SK-N-MC (cell line): Measurements from ENCODE around the gene PEX5L.

Source experiments
- DNase-seq: peaks from one replicate; pipeline ENCODE4 v3.0.0-alpha.2; 2011; ENCODE audit warnings: low read depth, low spot score
- H3K27ac ChIP-seq: fragments of 200-600 bp; sonication (generic); 2 replicates; pipeline ENCODE4 v1.5.1; 2016; ENCODE audit warnings: mixed run types
- H3K36me3 ChIP-seq: fragments of 200-600 bp; sonication (generic); 2 replicates; pipeline ENCODE4 v1.6.1; 2017; ENCODE audit warnings: antibody characterized with exemption, low read length, mixed read lengths; ENCODE audit not compliant: insufficient read depth
- H3K4me3 ChIP-seq: fragments of 200-600 bp; sonication (generic); 2 replicates; pipeline ENCODE4 v1.5.1; 2016
- H3K9ac ChIP-seq: fragments of 200-600 bp; sonication (generic); 2 replicates; pipeline ENCODE4 v1.8.0; 2017; ENCODE audit warnings: mixed run types, mixed read lengths; ENCODE audit not compliant: insufficient read length
- H3K9me3 ChIP-seq: fragments of 200-600 bp; sonication (generic); 2 replicates; pipeline ENCODE4 v1.6.1; 2017; ENCODE audit warnings: low read depth, mild to moderate bottlenecking, antibody characterized with exemption, low read length, moderate library complexity, mixed read lengths
- EZH2 ChIP-seq: fragments of 200-600 bp; sonication (generic); IDR thresholded peaks from one replicate; pipeline ENCODE4 v1.6.1; 2017; ENCODE audit warnings: antibody characterized with exemption
- FOXP2 ChIP-seq: optimal IDR thresholded peaks from 2 replicates; pipeline ENCODE3; 2011; ENCODE audit warnings: mild to moderate bottlenecking, moderate library complexity; ENCODE audit not compliant: insufficient read depth; ENCODE audit errors: extremely low read length, control extremely low read depth
- POLR2AphosphoS5 ChIP-seq: IDR thresholded peaks from 2 replicates; pipeline ENCODE4 v1.6.1; 2012; ENCODE audit warnings: mild to moderate bottlenecking, low read depth, low read length, borderline replicate concordance

Gene PEX5L

GRCh38 chr3:179852142-179852905, 184.4 kb downstream of the PEX5L start:
- TF ChIP-seq POLR2AphosphoS5 = no peak
- TF ChIP-seq EZH2 = no peak
- TF ChIP-seq FOXP2 = no peak
- Histone ChIP-seq H3K4me3 (no peak overlapping the region), H3K9me3 (no peaks in the 10 kb centered on the region), H3K36me3 (no peaks in the 10 kb centered on the region), H3K9ac (no peak overlapping the region), H3K27ac (no peak overlapping the region)
- no peak for DNase-seq

- no peaks in the 10 kb centered on the region for H3K9me3 ChIP-seq
- H3K27ac ChIP-seq = no peak overlapping the region
- no peak for DNase-seq
- TF ChIP-seq FOXP2 = no peak
- TF ChIP-seq POLR2AphosphoS5 = no peak
- no peak for TF ChIP-seq EZH2
- no peaks in the 10 kb centered on the region for H3K36me3 ChIP-seq
- H3K4me3 ChIP-seq = no peak overlapping the region
- no peak overlapping the region for H3K9ac ChIP-seq
These were observed 188.0 kb downstream of the PEX5L start for GRCh38 chr3:179848711-179849110.

- Histone ChIP-seq H3K9ac (no peak overlapping the region), H3K9me3 (no peaks in the 10 kb centered on the region), H3K27ac (no peak overlapping the region), H3K4me3 (no peak overlapping the region), H3K36me3 (no peaks in the 10 kb centered on the region)
- no peak for DNase-seq
- TF ChIP-seq EZH2 (no peak), POLR2AphosphoS5 (no peak), FOXP2 (no peak)
These were observed 194.7 kb downstream of the PEX5L start for GRCh38 chr3:179842061-179842460.

- TF ChIP-seq EZH2 (no peak), FOXP2 (no peak), POLR2AphosphoS5 (no peak)
- no peak overlapping the region for H3K4me3 ChIP-seq
- DNase-seq = peak; percentile 51
- no peaks in the 10 kb centered on the region for H3K36me3 ChIP-seq
- no peak overlapping the region for H3K9ac ChIP-seq
- H3K27ac ChIP-seq = no peak overlapping the region
- no peaks in the 10 kb centered on the region for H3K9me3 ChIP-seq
These were observed 195.8 kb downstream of the PEX5L start for GRCh38 chr3:179840985-179841384.

- no peak overlapping the region for H3K27ac ChIP-seq
- no peak for TF ChIP-seq EZH2
- no peak for TF ChIP-seq POLR2AphosphoS5
- TF ChIP-seq FOXP2 = no peak
- no peak overlapping the region for H3K9ac ChIP-seq
- no peak overlapping the region for H3K4me3 ChIP-seq
- no peaks in the 10 kb centered on the region for H3K9me3 ChIP-seq
- DNase-seq = no peak
- H3K36me3 ChIP-seq = no peaks in the 10 kb centered on the region
These were observed 199.4 kb downstream of the PEX5L start for GRCh38 chr3:179837374-179837773.

GRCh38 chr3:179833294-179833693, 203.4 kb downstream of the PEX5L start:
- Histone ChIP-seq H3K9ac (no peak overlapping the region), H3K4me3 (no peak overlapping the region)

GRCh38 chr3:179832333-179832854, 204.3 kb downstream of the PEX5L start:
- TF ChIP-seq POLR2AphosphoS5 (no peak), EZH2 (no peak), FOXP2 (no peak)
- Histone ChIP-seq H3K36me3 (no peaks in the 10 kb centered on the region), H3K4me3 (no peak overlapping the region), H3K27ac (no peak overlapping the region), H3K9me3 (no peaks in the 10 kb centered on the region), H3K9ac (no peak overlapping the region)
- DNase-seq = no peak

More at GRCh38 chr3:179833294-179833693, 203.4 kb downstream of the PEX5L start:
- Histone ChIP-seq H3K36me3 (no peaks in the 10 kb centered on the region), H3K9me3 (no peaks in the 10 kb centered on the region), H3K27ac (no peak overlapping the region)
- TF ChIP-seq POLR2AphosphoS5 (no peak), EZH2 (no peak), FOXP2 (no peak)
- DNase-seq = no peak

- DNase-seq = no peak
- Histone ChIP-seq H3K36me3 (no peaks in the 10 kb centered on the region), H3K9me3 (no peaks in the 10 kb centered on the region), H3K4me3 (no peak overlapping the region), H3K9ac (no peak overlapping the region), H3K27ac (no peak overlapping the region)
- TF ChIP-seq EZH2 = no peak
- TF ChIP-seq POLR2AphosphoS5 = no peak
- no peak for TF ChIP-seq FOXP2
These were observed 207.3 kb downstream of the PEX5L start for GRCh38 chr3:179829401-179829800.
